Measurements from ENCODE around the gene PDE6G.

PDE6G gene

GRCh38 chr17:81672954-81673353 is 16.6 kb upstream of the PDE6G start:
- no peak for TF ChIP-seq CTCF (IDR thresholded peaks at IDR 0.05; ENCODE audit: insufficient read depth, low read depth, low read length, missing control alignments)
- H3K4me3 ChIP-seq (ENCODE audit: low read length) = no peak overlapping the region
- no peak for DNase-seq (ENCODE audit: low read depth)

GRCh38 chr17:81672504-81672903 is 16.2 kb upstream of the PDE6G start:
- no peak for DNase-seq (ENCODE audit: low read depth)
- no peak for TF ChIP-seq CTCF (IDR thresholded peaks at IDR 0.05; ENCODE audit: insufficient read depth, low read depth, low read length, missing control alignments)
- H3K4me3 ChIP-seq (ENCODE audit: low read length) = no peak overlapping the region

GRCh38 chr17:81667754-81668153 is 11.4 kb upstream of the PDE6G start:
- DNase-seq (ENCODE audit: low read depth) = peak; percentile 77
- H3K4me3 ChIP-seq (ENCODE audit: low read length) = peak overlapping the region; percentile 44

GRCh38 chr17:81666342-81667191 is 10.2 kb upstream of the PDE6G start, which contains the start of the genes CCDC137 and OXLD1:
Gene CCDC137, plus strand, starts transcription at chr17:81666737. Its CDS starts 30 bp downstream, at chr17:81666767.
Gene OXLD1, minus strand, starts transcription at chr17:81666605. Its CDS starts 28 bp downstream, at chr17:81666577.
- H3K4me3 ChIP-seq (ENCODE audit: low read length) = peak within 1 kb of the TSS; percentile 92
- peak; percentile 98 for DNase-seq (ENCODE audit: low read depth)
- TF ChIP-seq CTCF (IDR thresholded peaks at IDR 0.05; ENCODE audit: insufficient read depth, low read depth, low read length, missing control alignments) = no peak

More at GRCh38 chr17:81667754-81668153, 11.4 kb upstream of the PDE6G start:
- TF ChIP-seq CTCF (IDR thresholded peaks at IDR 0.05; ENCODE audit: insufficient read depth, low read depth, low read length, missing control alignments) = peak; percentile 61

- no peak for DNase-seq (ENCODE audit: low read depth)
- TF ChIP-seq CTCF (IDR thresholded peaks at IDR 0.05; ENCODE audit: insufficient read depth, low read depth, low read length, missing control alignments) = no peak
- peak overlapping the region; percentile 92 for H3K4me3 ChIP-seq (ENCODE audit: low read length)
These were observed 9.7 kb upstream of the PDE6G start for GRCh38 chr17:81666092-81666341.

- no peak for TF ChIP-seq CTCF (IDR thresholded peaks at IDR 0.05; ENCODE audit: insufficient read depth, low read depth, low read length, missing control alignments)
- peak; percentile 38 for DNase-seq (ENCODE audit: low read depth)
- peak overlapping the region; percentile 92 for H3K4me3 ChIP-seq (ENCODE audit: low read length)
These were observed 9.1 kb upstream of the PDE6G start for GRCh38 chr17:81665205-81666091.

Measured in epithelial cell of esophagus (primary cell).